A549 treated with Mapracorat at 1 μM for 4 hours (cell line): ENCODE data around the gene THAP10. TPM values are rescaled to one million over a fixed set of nuclear protein-coding genes. Genes with fewer than 3 reads are reported as not detected.

ENCODE experiments used
- total RNA-seq: library from RNA; stranded (reverse); fragments of 200-300 nt; extraction: Qiagen RNA extraction; gene quantifications from 5 replicates; pipeline ENCODE4 v1.2.3, GENCODE V29; 2022

THAP10 gene
- 4.8 to 7.0 TPM (median 5.4 TPM) in 5 replicates for total RNA-seq

GRCh38 chr15:70892002-70892911 lies at the start of gene THAP10, which contains the start of gene LRRC49:
Gene THAP10, minus strand, starts transcription at chr15:70892433. Its CDS starts 161 bp downstream, at chr15:70892272.
Gene LRRC49, plus strand, starts transcription at chr15:70892826. Its CDS starts 69 bp downstream, at chr15:70892895.

GRCh38 chr15:70853973-70854665 lies 38.1 kb downstream of the THAP10 start, which contains the start of gene LARP6:
Gene LARP6, minus strand, starts transcription at chr15:70854157. Its CDS starts 69 bp downstream, at chr15:70854088.

Other genes starting within 250 kb of the THAP10 start
- 34.9 to 41.1 TPM (median 39.7 TPM) in 5 replicates for gene UACA, start 128.9 kb downstream of the THAP10 start, total RNA-seq
- 50.6 to 85.9 TPM (median 79.7 TPM) in 5 replicates for gene LARP6, start 38.3 kb downstream of the THAP10 start, total RNA-seq
- gene LRRC49, start 393 bp upstream of the THAP10 start, total RNA-seq: 4.3 to 7.1 TPM (median 5.4 TPM) in 5 replicates
- gene THSD4, start 223.0 kb upstream of the THAP10 start, total RNA-seq: 20.3 to 28.3 TPM (median 24.4 TPM) in 5 replicates